Right renal cortex interstitium (tissue), 3 donors: Measurements from ENCODE around the gene GRK5. TPM values are rescaled to one million over a fixed set of nuclear protein-coding genes. Genes with fewer than 3 reads are reported as not detected.

Source experiments
- DNase-seq, 3 donors: peaks; one replicate each; pipeline ENCODE4 v3.0.0-alpha.2; 2013; ENCODE audit warnings: low read depth in 3 of 3, low spot score in 2 of 3
- polyA plus RNA-seq, 3 donors: library from polyadenylated mRNA; unstranded; fragments of 120-200 nt; gene quantifications; one replicate each; pipeline ENCODE4 v1.2.1, GENCODE V29; 2013; ENCODE audit not compliant: insufficient read length in 3 of 3

The GRK5 gene
- polyA plus RNA-seq, 3 donors, result 15.5 to 18.3 (median 15.8) TPM

DNA sequence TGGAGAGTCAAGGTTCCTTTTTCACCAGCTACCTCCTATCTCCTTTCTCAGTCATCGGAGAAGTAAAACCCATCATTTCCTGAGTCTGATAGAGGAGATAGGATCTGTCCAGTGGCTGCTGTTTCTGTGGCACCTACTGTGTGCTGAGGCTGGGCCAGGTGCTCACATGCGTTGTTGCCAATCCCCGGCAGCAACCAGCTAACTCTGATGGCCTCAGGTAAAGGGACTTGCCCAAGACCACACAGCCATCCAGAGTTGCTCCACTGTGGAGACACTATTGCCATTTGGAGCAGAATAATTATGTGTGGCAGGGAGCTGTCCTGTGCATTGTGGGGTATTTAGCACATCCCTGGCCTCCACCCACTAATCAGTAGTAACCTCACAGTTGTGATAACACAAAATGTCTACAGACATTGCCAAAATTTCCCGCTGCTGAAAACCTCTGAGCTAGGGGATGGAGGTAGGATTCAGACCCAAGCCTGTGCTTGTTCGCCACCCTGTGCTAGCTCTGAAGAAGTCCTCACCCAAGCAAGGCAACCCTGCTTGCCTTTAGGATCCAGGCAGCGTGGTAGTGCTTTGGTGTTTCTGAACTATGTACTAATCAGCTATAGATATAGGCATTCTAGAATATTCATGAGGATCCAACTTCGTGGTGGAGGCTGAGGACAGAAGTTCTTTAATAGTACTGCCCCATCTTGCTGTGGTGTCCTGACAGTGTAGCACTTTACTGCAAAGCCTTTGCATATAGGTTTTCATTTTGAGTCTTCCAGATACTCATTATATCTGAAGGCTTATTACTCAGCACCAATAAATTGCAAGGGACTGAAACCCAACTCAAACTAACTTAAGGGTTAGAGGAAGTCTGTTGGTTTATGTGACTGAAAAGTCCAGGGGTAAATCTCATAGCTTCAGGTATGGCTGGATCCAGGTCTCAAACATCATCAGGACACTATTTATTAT lies 164.6 kb downstream of the GRK5 start:
- DNase-seq, result no peak

DNA sequence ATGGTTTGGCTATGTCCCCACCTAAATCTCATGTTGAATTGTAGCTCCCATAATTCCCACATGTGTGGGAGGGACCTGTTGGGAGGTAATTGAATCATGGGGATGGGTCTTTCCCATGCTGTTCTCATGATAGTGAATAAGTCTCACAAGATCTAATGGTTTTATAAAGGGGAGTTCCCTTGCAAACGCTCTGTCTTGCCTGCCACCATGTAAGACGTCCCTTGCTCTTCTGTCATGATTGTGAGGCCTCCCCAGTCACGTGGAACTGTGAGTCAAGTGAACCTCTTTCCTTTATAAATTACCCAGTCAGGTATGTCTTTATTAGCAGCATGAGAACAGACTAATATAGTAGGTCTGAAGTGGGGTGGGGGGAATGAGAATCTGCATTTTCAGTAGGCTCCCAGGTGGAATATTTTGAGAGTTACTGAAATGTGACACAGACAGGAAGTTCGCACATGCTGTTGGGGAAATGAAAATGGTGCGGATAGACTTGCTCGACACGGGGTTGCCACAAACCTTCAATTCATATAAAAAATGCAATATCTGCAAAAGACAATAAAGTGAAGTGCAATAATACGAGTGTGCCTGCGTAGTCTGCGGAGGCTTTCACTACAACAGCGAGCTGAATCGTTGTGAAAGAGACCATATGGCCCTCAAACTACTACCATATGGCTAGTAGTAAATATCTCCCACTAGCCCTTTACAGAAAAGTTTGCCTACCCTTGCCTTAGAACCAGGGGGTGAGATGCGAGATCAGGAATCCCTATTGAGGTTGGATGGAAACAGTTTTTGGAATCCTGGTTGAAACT lies 166.1 kb downstream of the GRK5 start:
- DNase-seq, result no peak

DNA sequence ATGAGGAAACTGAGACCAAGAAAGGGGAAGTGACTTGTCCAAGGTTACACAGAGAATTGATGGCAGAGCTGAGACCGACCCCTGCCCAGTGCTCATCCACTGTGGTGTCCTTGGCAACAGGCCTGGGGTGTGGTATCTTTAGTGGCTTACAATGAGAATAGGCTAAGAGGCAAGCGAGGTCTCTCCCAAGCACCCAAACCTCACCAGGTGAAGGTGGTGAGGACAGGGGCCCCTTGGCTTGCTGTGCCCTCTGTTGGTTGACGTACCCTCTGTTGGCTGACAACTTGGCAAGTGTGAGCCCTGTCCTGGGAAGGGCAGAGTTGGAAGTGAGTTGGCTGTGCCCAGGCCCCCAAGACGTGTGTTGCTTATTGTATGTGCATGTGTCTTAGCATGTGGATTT lies 166.9 kb downstream of the GRK5 start:
- DNase-seq, result no peak

DNA sequence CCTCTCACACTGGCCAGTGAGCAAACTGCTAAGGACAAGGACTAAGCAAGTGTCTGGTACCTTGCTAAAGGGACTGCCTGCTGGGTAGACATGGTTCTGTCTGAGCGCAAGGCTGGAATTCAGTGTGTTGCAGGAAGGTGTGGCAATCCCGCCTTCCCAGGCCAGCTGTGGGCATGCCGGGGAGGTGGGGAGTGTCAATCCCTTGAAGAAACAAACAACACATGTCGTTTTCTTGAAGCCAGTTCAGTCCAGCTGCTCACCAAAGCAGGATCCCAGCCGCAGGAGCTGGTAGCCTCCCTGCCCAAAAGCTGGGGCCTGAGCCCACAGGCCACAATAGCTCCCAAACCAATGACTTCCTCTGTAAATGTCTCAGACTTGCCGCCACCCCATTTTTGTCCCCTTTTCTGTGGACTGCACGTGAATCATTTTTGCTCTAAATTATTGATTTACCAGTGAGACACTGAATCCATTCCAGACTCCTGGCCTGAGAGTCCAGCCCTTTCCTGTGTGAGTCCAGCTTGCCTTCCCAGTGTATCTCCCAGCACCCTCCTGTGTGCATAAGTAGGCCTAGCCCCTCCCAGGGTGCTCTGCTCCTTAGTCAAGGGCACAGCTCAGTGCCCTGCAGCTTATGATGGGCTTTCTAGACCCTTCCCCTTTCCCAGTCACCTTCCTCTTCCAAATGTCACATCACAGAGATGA lies 168.4 kb downstream of the GRK5 start:
- DNase-seq, result no peak

DNA sequence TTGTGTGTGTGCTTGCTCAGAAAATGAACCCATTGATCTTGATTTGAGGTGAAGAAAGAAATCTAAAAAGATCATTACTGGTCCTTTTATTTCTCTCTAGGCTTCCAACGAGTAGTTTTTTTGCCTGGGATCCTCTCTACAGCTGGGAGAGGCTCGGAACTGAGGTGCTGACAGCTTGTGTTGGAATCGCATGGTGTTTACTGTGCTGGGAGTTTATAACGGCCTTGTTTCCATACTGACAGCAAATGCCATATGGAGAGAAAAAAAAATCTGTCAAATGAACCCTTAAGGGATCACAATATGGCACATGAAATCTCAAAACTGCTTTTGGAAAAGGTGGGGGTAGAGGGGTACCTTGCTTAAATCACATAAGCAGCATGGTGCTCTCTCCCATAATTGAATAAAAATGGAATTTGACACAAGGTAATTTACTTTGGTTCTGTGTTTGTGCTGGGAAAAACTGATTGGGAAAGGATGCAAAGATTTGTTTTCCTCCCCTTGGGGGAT lies 170.1 kb downstream of the GRK5 start:
- DNase-seq, result no peak

DNA sequence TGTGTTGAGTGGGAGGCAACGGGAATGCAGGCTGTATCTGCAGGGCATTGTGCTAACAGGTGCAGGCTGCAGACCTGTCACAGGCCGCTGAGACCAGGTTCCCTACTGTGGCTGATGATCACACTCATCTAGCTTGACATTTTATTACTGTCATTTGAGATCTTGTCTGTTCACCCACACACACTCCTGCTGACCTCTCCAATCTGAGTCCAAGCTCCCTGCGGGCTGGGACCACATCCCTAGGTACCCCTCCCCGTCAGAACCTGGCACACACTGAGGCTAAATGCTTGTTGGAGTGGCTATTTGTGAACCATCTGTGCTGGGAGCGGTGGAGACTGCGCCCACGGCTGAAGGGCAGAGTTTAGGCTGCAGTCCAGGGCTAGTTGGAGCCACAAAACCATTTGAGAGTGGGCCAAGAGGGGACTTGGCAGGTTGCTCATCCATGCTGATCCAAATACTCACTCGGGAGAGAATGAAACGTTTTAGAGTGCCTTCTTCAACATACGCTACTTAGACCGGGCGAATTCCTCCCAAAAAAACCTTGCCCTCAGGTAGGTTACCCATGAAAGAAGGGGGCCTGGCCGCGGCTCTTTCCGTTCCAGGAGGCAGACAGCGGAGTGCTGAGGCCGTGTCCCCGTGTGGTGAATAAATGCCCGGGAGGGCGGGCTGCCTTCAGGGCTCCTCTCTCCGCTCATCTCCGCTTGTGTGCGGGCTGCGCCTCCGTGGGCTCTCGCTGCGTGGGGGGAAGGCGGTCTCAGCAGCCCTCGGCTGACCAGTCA lies 170.8 kb downstream of the GRK5 start:
- no peak for DNase-seq

DNA sequence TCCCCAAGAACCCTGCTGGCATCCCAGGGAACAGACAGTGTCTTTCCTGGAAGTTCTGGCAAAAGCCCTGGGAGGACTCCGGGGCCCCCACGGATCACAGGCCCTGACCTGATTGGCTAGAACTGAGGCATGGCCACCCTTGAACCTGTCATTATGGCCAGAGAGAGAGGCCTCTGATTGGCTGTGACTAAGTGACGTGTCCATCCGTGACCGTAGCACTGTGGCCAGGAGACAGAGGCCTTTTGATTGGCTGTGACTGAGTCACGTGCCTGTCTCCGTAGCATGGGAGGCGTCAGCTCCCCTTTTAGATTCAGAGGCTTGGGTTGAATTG lies 171.3 kb downstream of the GRK5 start:
- DNase-seq, result no peak

DNA sequence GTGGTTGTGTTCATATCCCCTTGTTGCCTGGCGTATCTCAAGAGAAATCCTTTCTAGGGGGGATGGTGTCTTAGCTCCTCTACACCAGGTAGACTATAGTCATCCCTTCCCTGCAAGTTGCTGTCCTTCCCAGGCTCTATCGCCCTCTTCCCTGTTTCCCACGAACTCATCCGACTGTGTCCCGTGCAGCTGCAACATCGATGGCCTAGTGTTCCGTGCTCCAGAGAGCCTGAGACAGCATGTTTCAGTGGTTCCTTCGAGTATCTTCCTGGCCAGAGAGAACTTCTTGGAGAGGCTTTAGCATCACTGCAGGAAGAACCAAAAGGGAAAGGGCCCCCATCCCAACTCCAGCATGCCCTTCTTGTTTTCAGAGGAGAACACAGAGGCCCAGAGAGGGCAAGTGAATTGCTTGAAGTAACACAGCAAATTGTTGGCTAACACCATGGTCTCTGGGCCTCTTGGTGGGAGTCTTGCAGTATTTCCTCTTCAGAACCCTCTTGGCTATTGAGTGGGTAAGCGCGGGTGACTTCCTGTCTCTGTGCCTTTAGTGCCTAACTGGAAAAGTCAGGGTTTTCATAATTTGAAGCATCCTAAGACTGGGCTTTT lies 172.2 kb downstream of the GRK5 start:
- DNase-seq, result no peak

DNA sequence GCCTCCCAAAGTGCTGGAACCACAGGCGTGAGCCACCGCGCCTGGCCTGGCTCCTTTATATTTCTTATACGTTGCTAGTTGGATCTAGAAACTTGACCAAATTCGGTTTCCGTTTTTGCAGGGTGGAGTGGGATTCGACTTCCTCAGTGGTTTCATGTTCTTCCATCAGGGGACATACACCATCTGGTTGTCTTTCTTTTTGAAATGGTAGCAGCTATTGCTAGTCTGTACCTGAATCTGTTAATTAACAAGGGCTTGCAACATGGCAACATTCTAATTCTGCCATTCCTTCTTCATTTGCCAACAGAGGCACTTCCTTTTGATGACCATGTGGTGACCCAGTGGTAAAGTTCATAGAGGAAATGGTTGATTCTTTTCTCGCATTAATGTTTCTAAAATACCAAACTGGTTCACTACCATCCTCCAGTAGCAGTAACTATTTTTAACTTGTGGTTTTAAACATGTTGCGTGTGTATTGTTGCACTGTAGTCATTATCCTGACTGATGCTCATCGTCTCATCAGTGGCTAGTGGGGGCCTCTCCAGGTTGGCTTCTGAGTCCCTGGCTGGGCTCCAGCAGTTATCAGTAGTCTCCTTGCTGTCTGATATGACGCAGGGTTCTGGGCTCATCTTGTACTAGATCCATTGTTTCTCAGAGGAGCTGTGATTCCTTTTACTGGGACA lies 175.9 kb downstream of the GRK5 start:
- DNase-seq, result no peak

DNA sequence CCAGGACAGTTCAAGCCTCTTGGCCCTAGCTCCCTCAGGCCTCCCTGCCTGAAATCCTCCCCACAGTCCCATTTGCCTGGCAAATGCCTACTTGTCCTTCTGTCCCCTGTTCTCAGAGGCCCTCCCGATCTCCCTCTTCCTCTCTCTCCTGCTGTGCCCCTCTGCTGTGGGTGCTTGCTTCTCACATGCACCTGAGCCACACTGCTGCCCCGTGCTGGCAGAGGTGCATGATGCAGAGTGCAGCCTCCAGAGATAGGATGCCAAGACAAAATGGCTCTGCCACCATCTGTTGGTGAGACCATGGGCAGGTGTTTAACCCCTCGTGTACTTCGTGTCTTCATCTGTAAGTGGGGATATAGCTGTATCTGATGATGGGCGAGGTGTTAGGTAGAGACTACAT lies 176.8 kb downstream of the GRK5 start:
- no peak for DNase-seq

DNA sequence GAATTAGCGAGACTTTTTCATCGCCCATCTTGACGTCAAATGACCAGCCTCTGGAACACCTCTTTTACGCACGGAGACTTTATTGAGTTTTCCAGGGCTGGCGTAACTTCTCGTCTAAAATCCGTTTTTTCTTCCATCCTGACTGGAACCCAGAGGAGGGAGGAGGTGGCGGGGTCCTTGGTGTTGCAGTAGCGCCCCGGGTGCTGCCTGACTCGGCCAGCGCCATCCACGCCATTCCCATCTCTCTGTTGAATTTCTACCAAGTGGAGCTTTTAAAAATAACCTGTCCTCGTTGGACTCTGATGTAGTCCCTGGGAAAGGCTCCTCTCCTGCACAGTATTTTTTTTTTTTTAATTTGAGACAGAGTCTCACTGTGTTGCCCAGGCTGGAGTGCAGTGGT lies 179.3 kb downstream of the GRK5 start:
- no peak for DNase-seq

DNA sequence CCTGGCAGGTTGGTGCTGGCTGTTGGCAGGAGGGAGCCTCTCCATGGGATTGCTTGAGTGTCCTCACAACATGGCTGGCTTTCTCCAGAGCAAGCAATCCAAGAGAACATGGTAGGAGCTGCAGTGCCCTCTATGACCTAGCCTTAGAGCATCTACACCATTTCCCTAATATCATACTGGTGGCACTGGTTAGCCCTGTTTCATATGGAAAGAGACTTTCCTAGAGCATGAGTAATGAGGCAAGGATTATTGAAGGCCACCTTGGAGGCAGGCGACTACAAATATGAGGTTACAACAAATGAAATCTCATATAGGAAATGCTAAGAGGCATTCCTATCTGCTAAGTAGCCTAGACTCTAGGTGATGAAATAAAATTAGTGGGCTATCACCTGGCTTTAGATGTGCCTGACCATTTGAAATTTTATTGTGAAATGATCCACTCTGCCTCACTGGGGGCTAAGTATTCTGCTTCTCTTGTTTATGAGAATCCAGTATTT lies 181.5 kb downstream of the GRK5 start:
- no peak for DNase-seq

DNA sequence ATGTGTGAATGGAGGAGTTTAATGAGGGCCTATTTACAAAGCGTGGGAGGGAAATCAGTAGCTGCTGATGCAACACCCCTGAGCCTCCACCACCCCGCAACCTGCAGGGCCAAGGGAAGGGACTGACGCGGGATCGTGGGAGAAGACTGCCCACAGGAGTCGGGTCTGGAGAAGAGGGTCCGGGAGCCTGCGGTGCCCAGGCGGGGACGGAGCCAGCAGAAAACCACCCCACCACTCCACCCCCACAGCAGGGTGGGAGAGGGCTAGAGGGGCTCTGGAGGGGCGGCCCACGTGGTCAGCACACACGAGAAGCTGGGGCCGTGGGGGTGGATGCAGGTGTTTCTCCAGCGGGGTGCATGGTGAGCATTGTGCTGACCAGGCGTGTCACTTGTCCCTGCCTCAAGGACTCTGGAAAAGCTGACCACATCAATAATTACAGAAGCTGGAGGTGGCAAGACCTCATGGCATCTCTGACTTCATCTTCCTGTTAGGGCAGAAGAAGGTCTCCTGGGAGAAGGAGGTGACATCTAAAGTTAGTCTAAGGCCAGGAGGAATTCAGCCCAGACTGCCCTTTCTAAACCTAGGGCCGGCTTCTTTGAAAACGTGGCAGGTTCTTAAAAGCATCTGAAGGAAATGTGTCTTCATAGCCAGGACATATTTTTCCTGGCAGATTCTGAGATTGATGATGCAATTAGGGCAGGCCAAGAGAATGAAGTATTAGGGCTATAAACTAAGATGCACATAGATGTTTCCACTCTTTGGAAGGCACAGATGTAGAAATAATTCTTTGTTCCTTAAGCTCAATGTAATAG lies 184.3 kb downstream of the GRK5 start:
- DNase-seq, result no peak

DNA sequence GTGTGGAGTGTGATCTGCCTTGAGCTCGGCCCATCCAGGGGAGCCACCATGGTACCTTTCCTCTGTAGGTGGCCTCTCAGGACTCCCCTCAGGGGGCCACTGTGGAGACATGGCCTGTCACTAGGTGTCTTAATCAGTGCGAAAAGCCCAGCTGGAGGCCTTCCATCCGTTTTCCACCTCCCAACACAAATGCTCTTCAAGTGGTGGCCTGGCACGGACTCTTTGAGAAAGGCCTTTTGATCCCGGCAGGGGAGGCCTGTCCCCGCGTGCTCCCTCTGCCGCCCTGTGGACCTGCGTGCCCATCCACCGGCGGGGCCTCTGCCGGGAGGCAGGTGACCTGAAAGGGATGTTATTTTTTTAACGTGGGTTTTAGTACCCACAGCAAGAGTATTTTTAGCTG lies 185.6 kb downstream of the GRK5 start:
- no peak for DNase-seq

DNA sequence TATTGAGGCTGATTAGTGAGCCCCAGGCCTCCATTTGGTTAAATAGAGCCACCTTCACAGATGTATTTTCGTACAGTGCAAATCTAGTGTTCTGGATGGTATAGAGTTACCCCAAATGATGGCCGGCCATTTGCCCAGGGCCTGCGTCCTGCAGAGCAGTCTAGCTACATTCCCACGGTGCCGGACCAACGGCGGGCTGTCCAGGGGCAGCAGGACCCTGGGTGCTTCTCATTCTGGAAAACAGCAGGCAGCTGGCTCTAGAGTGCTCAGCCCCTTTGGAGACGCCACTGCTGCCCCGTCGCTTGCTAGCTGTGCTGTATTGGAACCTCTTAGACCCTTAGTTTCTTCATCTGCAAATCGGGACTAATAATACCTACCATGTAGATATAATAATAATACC lies 186.1 kb downstream of the GRK5 start:
- no peak for DNase-seq

DNA sequence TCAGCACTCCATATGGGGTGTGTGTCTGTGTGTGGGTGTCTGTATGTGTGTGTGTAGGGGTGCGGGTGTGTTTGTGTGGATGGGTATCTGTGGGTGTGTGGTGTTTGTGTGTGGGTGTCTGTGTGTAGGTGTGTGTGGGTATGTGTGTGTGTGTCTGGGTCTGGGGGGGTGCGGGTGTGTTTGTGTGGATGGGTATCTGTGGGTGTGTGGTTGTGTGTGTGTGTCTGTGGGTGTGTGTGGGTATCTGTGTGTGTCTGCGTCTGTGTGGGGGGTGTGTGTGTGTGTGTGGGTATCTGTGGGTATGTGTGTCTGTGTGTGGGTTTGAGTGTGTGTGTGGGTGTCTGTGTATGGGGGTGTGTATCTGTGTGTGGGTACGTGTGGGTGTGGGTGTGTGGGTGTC lies 186.5 kb downstream of the GRK5 start:
- no peak for DNase-seq

DNA sequence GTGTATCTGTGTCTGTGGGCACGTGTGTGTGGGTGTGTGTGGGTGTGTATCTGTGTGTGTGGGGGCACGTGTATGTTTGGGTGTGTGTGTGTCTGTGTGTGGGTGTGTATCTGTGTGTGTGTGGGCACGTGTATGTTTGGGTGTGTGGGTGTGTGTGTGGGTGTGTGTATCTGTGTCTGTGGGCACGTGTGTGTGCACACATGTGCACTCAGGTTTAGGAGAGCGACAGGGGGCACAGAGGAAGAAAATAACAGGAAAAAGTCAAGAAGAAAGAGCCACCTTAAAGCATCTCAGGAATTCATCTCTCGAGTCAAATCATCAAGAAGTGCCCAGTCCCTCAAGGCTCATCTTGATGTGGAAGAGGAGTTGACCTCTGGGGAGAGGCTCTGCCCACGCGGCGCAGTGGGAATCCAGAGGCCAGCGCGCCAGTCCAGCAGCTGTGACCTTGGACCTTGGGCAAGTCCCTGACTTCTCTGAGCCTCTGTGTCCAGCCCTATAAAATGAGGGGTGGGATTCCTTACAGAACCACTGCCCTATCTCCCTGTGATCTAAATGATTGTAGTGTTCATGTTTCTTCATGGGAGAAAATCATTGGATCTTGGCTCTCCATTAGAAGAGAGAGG lies 187.4 kb downstream of the GRK5 start:
- no peak for DNase-seq
